ENCODE results near the gene HMGN4. TPM values are rescaled to one million over a fixed set of nuclear protein-coding genes. Genes with fewer than 3 reads are reported as not detected.
"Not testable (repeated sequence)": the region's sequence is repeated elsewhere in the genome, so short reads cannot be mapped to it uniquely, and the experiment has no call there.

Gene HMGN4
- total RNA-seq, 4 donors from 2014 or later: 54.6 to 68.4 (median 63.8) TPM

DNA sequence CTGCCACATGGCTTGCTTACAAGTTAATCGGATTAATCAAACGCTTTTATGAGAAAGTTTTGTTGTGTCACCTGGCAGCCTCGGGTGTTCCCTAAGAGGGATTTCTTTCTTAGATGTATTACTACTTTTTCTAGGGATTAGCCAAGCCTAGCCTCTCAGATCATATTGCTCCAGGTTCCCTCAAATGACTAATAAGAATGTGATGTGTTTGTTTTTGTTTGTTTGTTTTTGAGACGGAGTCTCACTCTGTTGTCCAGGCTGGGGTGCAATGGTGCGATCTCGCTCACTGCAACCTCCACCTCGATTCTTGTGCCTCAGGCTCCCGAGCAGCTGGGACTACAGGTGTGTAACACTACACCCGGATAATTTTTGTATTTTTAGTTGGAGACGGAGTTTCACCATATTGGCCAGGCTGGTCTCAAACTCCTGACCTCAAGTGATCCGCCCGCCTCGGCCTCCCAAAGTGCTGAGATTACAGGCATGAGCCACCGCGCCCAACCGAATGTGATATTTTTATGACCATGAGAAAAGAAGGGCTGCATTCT is 977 bp downstream of the HMGN4 start:
- H3K27me3 ChIP-seq: no peaks in the 10 kb centered on the region
- H3K27ac ChIP-seq: peak overlapping the region in 1 of 3 donors; percentile 97
- TF ChIP-seq, protein P1, sequence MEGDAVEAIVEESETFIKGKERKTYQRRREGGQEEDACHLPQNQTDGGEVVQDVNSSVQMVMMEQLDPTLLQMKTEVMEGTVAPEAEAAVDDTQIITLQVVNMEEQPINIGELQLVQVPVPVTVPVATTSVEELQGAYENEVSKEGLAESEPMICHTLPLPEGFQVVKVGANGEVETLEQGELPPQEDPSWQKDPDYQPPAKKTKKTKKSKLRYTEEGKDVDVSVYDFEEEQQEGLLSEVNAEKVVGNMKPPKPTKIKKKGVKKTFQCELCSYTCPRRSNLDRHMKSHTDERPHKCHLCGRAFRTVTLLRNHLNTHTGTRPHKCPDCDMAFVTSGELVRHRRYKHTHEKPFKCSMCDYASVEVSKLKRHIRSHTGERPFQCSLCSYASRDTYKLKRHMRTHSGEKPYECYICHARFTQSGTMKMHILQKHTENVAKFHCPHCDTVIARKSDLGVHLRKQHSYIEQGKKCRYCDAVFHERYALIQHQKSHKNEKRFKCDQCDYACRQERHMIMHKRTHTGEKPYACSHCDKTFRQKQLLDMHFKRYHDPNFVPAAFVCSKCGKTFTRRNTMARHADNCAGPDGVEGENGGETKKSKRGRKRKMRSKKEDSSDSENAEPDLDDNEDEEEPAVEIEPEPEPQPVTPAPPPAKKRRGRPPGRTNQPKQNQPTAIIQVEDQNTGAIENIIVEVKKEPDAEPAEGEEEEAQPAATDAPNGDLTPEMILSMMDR (IDR thresholded peaks at IDR 0.05): no peak
- H3K36me3 ChIP-seq: no peaks in the 10 kb centered on the region
- WGBS, 2 donors: 69 to 75% methylated on average over 16 of the region's 16 CpGs
- H3K4me1 ChIP-seq: peaks cover 17 to 23% of the 10 kb centered on the region in 2 donors
- intact Hi-C loops (cut with DNase I): no loop called here
- DNase-seq: no peak
- no peaks in the 10 kb centered on the region for H3K9me3 ChIP-seq
- peak overlapping the region in 1 of 3 donors; percentile 92 for H3K4me3 ChIP-seq (replicated peaks in 1 of 3)

DNA sequence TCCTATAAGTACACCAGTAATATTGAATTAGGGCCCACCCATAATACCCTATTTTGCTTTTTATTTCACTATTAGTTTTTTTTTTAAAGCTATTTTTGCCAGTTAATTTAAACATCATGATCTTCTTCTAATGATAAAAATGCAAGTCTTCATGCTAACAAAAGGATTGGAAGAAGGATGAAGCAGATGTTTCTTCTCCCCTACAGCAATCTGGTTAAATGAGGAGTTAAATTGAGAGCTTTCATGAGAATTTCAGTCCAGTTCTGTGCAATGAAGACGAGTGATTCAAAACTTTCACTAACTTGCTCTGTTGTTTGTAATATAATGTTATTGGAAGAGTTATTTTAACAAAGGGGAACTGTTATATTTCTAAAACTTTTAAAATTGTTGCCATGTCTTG is 3.4 kb downstream of the HMGN4 start:
- WGBS, 2 donors: 62 to 78% methylated on average over 1 of the region's 1 CpG
- no peak overlapping the region for H3K27ac ChIP-seq
- no peaks in the 10 kb centered on the region for H3K27me3 ChIP-seq
- no peak overlapping the region for H3K4me3 ChIP-seq (replicated peaks in 1 of 3)
- peaks cover 8 to 9% of the 10 kb centered on the region in 2 donors for H3K36me3 ChIP-seq
- intact Hi-C loops (cut with DNase I): no loop called here
- no peak for DNase-seq
- no peaks in the 10 kb centered on the region for H3K9me3 ChIP-seq
- TF ChIP-seq, protein P1 (IDR thresholded peaks at IDR 0.05): no peak
- TF ChIP-seq POLR2A (IDR thresholded peaks at IDR 0.05): no peak
- peaks cover 11 to 16% of the 10 kb centered on the region in 2 donors for H3K4me1 ChIP-seq

DNA sequence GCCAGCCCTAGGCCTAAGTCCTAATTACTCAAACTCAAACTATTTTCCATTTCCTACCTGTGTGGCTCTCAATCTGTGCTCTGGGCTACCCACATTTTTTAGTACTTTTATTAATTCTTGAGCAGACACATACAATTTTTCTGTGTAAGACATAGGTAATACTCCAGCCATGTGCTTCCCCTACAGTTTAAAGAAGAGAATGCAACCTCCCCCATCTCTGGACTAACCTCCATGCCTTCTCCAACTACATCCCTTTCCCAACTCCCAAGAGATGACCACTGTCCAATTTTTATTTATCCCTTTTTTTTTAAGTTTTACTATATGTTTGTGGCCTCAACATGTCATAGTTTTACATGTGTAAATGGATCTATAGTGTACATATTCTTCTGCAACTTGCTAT is 5.8 kb downstream of the HMGN4 start:
- TF ChIP-seq, protein P1 (IDR thresholded peaks at IDR 0.05): peak in 2 of 6 experiments; percentile 7 to 18
- TF ChIP-seq POLR2A (IDR thresholded peaks at IDR 0.05): no peak
- Histone ChIP-seq H3K27ac (no peak overlapping the region), H3K36me3 (peaks cover 8 to 9% of the 10 kb centered on the region in 2 donors), H3K4me1 (peaks cover 4 to 9% of the 10 kb centered on the region in 2 donors), H3K4me3 (replicated peaks in 1 of 3) (no peak overlapping the region), H3K9me3 (no peaks in the 10 kb centered on the region), H3K27me3 (no peaks in the 10 kb centered on the region)
- DNase-seq: no peak
- intact Hi-C loops (cut with DNase I): no loop called here

DNA sequence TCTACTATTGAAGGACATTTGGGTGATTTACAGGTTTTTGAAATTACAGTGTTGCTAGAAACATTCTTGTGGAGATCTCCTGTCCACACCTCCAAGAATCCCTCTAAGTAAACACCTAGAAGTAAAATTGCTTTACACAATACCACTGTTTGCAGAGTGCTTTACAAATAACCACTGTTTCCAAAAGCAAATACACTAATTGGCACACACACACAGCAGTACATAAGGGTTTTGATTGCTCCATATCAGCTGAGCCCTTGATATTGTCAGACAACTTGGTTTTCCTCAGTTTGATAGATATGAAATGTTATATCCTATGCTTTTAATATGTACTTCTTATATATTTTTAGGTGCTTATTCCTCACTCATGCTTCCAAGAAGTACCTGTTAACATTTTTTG is 6.3 kb downstream of the HMGN4 start:
- Histone ChIP-seq H3K36me3 (peaks cover 8 to 9% of the 10 kb centered on the region in 2 donors), H3K4me3 (replicated peaks in 1 of 3) (no peak overlapping the region), H3K27me3 (no peaks in the 10 kb centered on the region), H3K9me3 (no peaks in the 10 kb centered on the region), H3K4me1 (peaks cover 0 to 5% of the 10 kb centered on the region in 2 donors), H3K27ac (no peak overlapping the region)
- TF ChIP-seq POLR2A (IDR thresholded peaks at IDR 0.05): no peak
- TF ChIP-seq, protein P1 (IDR thresholded peaks at IDR 0.05): no peak
- intact Hi-C loops (cut with DNase I): no loop called here
- DNase-seq: no peak

DNA sequence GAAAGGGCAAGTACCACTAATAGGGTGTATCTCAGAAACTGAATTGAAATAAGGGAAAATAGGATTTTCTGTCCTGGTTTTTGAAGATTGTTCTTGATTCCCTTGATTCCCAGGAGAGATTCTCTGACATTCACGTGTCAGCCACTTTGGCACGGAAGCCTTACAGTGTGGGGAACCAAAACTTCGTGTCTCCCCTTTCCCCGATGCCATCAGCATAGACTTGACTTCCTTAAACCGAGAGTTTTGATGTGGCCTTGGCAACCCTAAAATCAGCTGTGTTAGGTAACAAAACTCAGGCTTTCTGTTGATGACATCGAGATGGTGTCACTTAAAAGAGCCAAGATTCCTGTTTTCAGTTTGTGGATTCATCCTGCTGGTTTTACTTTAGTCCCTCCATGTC is 7.5 kb downstream of the HMGN4 start:
- TF ChIP-seq, protein P1 (IDR thresholded peaks at IDR 0.05): no peak
- TF ChIP-seq POLR2A (IDR thresholded peaks at IDR 0.05): no peak
- peaks cover 8 to 9% of the 10 kb centered on the region in 2 donors for H3K36me3 ChIP-seq
- H3K27ac ChIP-seq: no peak overlapping the region
- no peaks in the 10 kb centered on the region for H3K9me3 ChIP-seq
- no peak for DNase-seq
- H3K27me3 ChIP-seq: no peaks in the 10 kb centered on the region
- H3K4me1 ChIP-seq: peaks cover 0 to 3% of the 10 kb centered on the region in 2 donors
- 85 to 94% methylated on average over 6 of the region's 6 CpGs for WGBS, 2 donors
- intact Hi-C loops (cut with DNase I): no loop called here
- H3K4me3 ChIP-seq (replicated peaks in 1 of 3): no peak overlapping the region

DNA sequence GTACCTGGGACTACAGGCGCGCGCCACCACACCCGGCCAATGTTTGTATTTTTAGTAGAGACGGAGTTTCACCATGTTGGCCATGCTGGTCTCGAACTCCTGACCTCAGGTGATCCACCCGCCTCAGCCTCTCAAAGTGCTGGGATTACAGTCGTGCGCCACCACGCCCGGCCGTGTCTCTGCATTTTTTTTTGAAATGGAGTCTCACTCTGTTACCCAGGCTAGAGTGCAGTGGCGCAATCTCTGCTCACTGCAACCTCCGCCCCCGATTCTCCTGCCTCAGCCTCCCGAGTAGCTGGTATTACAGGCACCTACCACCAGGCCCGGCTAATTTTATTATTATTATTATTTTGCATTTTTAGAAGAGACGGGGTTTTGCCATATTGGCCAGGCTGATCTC is 9.2 kb downstream of the HMGN4 start:
- WGBS, 2 donors: 95 to 97% methylated on average over 18 of the region's 18 CpGs
- H3K36me3 ChIP-seq; intact Hi-C loops (cut with DNase I); H3K27me3 ChIP-seq; H3K9me3 ChIP-seq; H3K4me1 ChIP-seq; DNase-seq; H3K27ac ChIP-seq; H3K4me3 ChIP-seq (replicated peaks in 1 of 3): not testable (repeated sequence)

Data from thyroid gland (tissue), 4 donors.